OCI-LY7 (cell line): ENCODE data around the gene POTEM.
"Not testable (repeated sequence)": the region's sequence is repeated elsewhere in the genome, so short reads cannot be mapped to it uniquely, and the experiment has no call there.

ENCODE experiments used
- CTCF ChIP-seq: fragments of 200-600 bp; sonication (generic); conservative IDR thresholded peaks from 2 replicates; pipeline ENCODE4 v1.5.1; 2014; ENCODE audit warnings: mild to moderate bottlenecking, antibody characterized with exemption, low read length, moderate library complexity, mixed read lengths
- EZH2phosphoT487 ChIP-seq: fragments of 200-600 bp; sonication (generic); IDR thresholded peaks from 2 replicates; pipeline ENCODE4 v1.6.1; 2018; ENCODE audit warnings: low read depth, borderline replicate concordance, mild to moderate bottlenecking, mixed run types, antibody characterized with exemption, low read length, moderate library complexity, mixed read lengths

GRCh38 chr14:18961576-18961975 is 5.7 kb upstream of the POTEM start:
- TF ChIP-seq CTCF, EZH2phosphoT487: not testable (repeated sequence)
